Activated CD4-positive, alpha-beta memory T cell treated with anti-CD3 and anti-CD28 coated beads, Interleukin-2, amount 10 ng/mL, durations not matched to agents 7 days and 5 days (primary cell): Measurements from ENCODE around the gene NANOS3. TPM values are rescaled to one million over a fixed set of nuclear protein-coding genes. Genes with fewer than 3 reads are reported as not detected.
A peak's percentile ranks its signal among the peaks of the same experiment; 100 is the strongest.
"Not testable (repeated sequence)": the region's sequence is repeated elsewhere in the genome, so short reads cannot be mapped to it uniquely, and the experiment has no call there.

ENCODE experiments used
- CTCF ChIA-PET: fragments of 350-600 bp; sonication (Branson Sonifier 250); formaldehyde crosslinking; loops from one replicate; lab custom pipeline; 2021; ENCODE audit warnings: antibody characterized with exemption, inconsistent platforms; lab: Charles Lee
- POLR2A ChIA-PET: fragments of 350-600 bp; sonication (Branson Sonifier 250); formaldehyde crosslinking; loops from one replicate; lab custom pipeline; 2021; ENCODE audit warnings: antibody characterized with exemption; lab: Charles Lee
- DNase-seq: peaks from one replicate; pipeline ENCODE4 v3.0.0-alpha.2; 2020
- H3K27ac Mint-ChIP-seq: one replicate; pipeline ENCODE4 v1.8.0; 2021; ENCODE audit warnings: mild to moderate bottlenecking, mixed read lengths
- H3K27me3 Mint-ChIP-seq: one replicate; pipeline ENCODE4 v1.8.0; 2021; ENCODE audit warnings: mixed read lengths
- H3K36me3 Mint-ChIP-seq: one replicate; pipeline ENCODE4 v1.8.0; 2021; ENCODE audit warnings: low read depth, mixed read lengths
- H3K4me1 Mint-ChIP-seq: one replicate; pipeline ENCODE4 v1.8.0; 2021; ENCODE audit warnings: mixed read lengths
- H3K4me3 Mint-ChIP-seq: one replicate; pipeline ENCODE4 v1.8.0; 2021; ENCODE audit warnings: mild to moderate bottlenecking, mixed read lengths
- H3K9me3 Mint-ChIP-seq: one replicate; pipeline ENCODE4 v1.8.0; 2021; ENCODE audit warnings: mixed read lengths
- total RNA-seq, 2 experiments: library from RNA; stranded (reverse); gene quantifications; one replicate each; pipeline ENCODE4 v1.2.3, GENCODE V29; 2021

NANOS3 gene
- total RNA-seq, 2 experiments from 2014 or later, result 0.65 to 0.95 TPM

DNA sequence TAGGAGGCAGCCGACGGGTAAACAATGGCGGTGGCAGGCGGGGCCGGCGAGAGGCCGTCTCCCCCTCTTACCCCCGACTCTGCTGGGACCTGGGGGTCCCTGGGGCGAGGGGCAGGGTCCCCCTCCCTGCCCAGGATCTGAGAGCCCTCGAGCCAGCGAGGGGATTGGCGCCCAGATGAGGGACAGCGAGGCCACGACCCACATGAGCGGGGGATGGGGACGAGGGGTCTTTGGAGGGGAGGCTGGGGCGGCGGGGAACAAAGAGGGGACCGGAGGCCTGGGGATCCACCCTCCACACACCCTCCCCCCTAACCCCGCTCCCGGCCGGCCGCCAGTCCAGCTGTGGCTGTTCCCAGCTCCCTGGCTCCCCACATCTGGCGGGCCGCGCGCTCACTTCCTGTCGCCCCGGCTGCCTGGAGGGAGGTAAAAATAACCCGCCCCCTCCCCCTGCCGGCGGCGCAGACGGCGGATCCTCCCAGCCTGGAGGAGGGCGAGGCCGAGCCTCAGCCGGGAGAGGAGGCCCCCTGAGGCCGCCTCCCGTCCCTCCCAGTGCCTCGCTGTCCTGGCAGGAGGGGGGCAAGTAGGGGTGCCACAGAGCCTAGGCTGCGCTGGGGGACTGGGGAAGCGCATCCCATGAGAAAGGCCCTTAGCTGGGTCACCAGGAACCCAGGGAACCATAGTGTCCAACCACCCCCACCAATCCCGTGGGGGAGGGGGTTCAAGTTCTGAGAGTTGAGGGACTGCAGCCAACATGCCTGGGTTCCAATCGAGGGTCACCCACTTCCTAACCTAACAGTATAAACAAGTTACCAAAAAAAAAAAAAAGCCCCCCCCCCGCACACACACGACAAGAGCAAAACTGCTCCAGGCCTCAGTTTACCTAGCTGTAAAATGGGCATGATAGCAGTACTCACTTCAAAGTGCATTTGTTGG is 29.3 kb upstream of the NANOS3 start:
- POLR2A ChIA-PET, result interaction anchor here (0.6 to 3.3 kb wide), 14 partner anchors 9 to 159 kb away, joined by 3 to 73 read pairs (median 10); partner anchors contain the start of genes C19orf53, RFX1 and ZSWIM4
- Mint-ChIP-seq H3K27ac (peak overlapping the region; percentile 99), H3K27me3 (no peaks in the 10 kb centered on the region), H3K4me1 (peaks cover 59% of the 10 kb centered on the region), H3K9me3 (no peaks in the 10 kb centered on the region), H3K36me3 (no peaks in the 10 kb centered on the region), H3K4me3 (peak overlapping the region; percentile 80)
- CTCF ChIA-PET, result interaction anchor here (0.6 to 2.5 kb wide), 6 partner anchors 8 to 60 kb away, joined by 3 to 22 read pairs (median 3); no protein-coding TSS in a partner anchor
- peak; percentile 87 for DNase-seq

DNA sequence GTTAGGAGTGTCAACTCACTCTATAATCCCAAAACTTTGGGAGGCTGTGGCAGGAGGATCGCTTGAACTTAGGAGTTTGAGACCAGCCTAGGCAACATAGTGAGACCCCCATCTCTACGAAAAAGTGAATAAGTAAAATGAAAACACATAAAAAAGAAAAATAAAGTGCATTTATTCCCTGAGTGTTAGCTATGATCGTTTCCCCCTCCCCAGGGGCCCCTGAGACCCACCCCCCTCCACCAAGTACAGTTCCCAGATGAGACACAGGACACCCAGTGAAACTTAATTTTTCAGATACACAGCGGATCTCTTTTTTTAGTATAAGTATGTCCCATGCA is 28.6 kb upstream of the NANOS3 start:
- no peaks in the 10 kb centered on the region for H3K9me3 Mint-ChIP-seq
- CTCF ChIA-PET, result interaction anchor here (0.6 to 2.5 kb wide), 4 partner anchors 9 to 13 kb away, joined by 3 to 22 read pairs (median 12); no protein-coding TSS in a partner anchor
- peaks cover 57% of the 10 kb centered on the region for H3K4me1 Mint-ChIP-seq
- POLR2A ChIA-PET, result interaction anchor here (0.6 to 3.3 kb wide), 9 partner anchors 9 to 117 kb away, joined by 3 to 73 read pairs (median 17); partner anchors contain the start of genes C19orf53 and ZSWIM4
- no peak overlapping the region for H3K27ac Mint-ChIP-seq
- DNase-seq, result no peak
- H3K36me3 Mint-ChIP-seq, result no peaks in the 10 kb centered on the region
- no peaks in the 10 kb centered on the region for H3K27me3 Mint-ChIP-seq
- no peak overlapping the region for H3K4me3 Mint-ChIP-seq

DNA sequence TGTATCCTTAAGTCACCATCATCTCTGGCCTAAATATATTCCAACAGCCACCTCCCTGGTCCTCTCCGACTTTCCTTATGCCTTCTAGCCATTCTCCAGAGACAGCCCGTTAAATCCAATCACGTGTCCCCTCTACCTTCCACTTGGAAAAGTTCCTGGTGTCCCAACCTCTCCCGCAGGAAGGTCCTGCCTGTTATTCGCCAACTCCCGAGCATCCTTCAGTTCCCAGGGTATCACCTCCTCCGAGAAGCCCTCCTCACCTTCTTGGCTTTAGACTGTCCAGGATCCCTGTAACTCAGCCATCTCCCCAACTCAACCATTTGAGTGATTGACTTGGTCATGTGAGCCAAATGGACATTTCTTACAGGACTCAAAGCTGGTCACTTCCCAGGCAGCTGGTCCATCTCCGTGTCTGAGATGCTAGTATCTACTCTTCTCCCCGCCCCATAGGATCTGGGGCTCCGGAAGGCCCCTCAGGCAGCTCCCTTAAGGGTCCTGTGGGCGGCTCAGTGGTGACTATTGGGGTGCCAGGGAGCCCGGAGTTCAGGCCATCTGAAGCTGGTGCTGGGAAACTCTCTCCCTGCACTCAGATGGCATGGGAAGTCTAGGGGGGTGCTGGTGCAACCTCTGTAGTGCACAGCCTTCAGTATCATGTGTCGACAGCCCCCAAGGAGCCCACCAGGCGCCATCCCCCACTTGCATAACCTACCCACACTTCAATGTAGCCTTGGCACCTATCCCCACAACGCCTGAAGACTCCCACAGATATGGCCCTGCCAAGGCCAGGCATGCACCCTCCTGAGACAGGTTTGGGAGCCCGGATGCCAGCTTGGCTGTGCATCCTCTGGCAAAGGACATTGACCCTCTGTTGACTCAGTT is 27.9 kb upstream of the NANOS3 start:
- POLR2A ChIA-PET, result interaction anchor here (0.6 to 3.3 kb wide), 7 partner anchors 10 to 117 kb away, joined by 3 to 73 read pairs (median 6); partner anchors contain the start of genes C19orf53 and ZSWIM4
- H3K27me3 Mint-ChIP-seq, result no peaks in the 10 kb centered on the region
- H3K36me3 Mint-ChIP-seq, result no peaks in the 10 kb centered on the region
- no peaks in the 10 kb centered on the region for H3K9me3 Mint-ChIP-seq
- CTCF ChIA-PET, result interaction anchor here (1.3 to 1.7 kb wide), 2 partner anchors 13 to 61 kb away, joined by 3 to 7 read pairs; no protein-coding TSS in a partner anchor
- H3K27ac Mint-ChIP-seq, result no peak overlapping the region
- peak overlapping the region; percentile 16 for H3K4me3 Mint-ChIP-seq
- H3K4me1 Mint-ChIP-seq, result peaks cover 51% of the 10 kb centered on the region
- no peak for DNase-seq

DNA sequence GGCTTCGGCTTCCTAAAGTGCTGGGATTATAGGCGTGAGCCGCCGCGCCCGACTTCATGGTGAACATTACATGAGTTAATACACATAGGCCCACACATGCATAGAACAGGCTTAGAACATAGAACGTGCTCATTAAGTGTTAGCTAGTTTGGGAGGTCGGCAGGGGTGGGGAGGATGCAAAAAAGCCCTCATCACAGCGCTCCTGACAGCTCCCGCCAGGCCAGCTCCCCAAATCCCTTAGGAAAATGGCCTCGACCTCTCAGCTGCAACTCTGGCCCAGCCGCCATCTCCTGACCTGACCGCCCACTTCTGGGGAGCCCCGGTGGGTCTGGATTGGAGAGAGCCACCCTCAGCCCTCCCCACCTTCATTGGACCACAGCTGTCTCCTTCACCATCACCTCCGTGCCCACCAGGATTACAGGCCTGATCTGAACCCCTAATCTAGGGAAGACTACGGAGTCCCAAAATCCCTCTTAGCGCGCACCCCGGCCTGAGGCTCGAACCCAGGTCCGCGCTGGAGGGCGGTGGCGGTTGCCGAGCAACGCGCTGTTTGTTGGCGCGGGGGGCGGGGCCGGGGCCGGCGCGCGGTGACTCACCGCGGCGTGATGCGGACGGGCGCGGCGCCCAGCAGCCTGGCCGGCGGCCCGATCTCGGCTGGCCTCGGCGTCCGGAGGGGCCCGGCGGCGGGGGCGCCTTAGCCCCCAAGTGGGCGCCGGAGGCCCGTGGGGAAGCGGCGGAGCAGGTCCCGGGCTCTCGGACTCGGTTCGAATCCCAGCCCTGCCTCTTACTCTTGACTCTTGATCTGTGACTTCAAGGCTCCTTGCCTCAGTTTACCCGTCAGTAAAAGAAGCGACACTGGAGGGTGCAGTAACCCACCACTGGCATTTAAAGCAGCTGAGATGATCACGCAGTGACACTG is 26.7 kb upstream of the NANOS3 start:
- peak; percentile 78 for DNase-seq
- no peaks in the 10 kb centered on the region for H3K27me3 Mint-ChIP-seq
- ChIA-PET CTCF (interaction anchor here (1.3 to 1.7 kb wide), 2 partner anchors 12 to 62 kb away, joined by 3 to 7 read pairs; no protein-coding TSS in a partner anchor), POLR2A (interaction anchor here (0.7 to 2.5 kb wide), 8 partner anchors 10 to 76 kb away, joined by 3 to 13 read pairs (median 6); partner anchors contain the start of genes C19orf53 and ZSWIM4)
- H3K4me1 Mint-ChIP-seq, result peaks cover 40% of the 10 kb centered on the region
- H3K36me3 Mint-ChIP-seq, result no peaks in the 10 kb centered on the region
- H3K27ac Mint-ChIP-seq, result peak overlapping the region; percentile 74
- H3K4me3 Mint-ChIP-seq, result peak overlapping the region; percentile 68
- H3K9me3 Mint-ChIP-seq, result no peaks in the 10 kb centered on the region

DNA sequence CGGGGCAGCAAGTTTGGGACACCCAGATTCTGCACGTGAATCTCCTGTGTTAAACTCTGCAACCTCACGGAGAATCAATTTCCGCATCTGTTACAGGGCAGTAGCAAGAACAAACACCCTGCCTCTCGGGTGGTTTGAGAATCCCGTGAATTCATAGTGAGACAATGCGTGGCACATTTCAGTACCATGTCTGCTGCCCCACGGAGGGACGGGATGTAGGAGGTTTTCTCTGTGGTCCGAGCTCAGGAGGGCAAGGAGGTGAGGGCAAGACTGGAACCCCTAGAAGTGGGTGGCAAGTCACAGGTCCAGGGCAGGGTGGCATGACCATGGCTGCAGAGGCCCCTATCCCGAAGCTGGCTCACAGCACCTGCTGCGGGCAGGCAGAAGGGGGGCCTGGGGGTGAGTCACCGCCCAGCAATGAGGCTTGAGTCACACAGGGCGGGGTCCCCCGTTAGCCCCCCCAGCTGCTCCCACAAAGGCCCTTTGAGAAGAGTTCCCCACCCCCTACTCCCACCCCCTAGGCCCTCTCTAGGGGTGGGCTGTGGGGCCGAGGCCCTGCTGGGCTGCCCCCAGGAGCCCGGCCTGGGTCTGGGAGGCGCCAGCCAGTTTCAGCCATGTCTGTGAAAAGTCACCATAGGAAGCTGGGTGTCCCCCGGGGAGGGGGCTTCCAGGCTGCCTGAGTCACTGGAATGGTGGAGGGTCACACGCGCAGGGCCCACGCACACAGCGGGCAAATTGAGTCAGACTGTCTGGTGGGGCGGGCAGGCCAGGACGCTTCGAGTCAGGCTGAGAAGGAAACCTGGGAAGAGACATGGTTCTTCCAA is 25.8 kb upstream of the NANOS3 start:
- no peaks in the 10 kb centered on the region for H3K27me3 Mint-ChIP-seq
- POLR2A ChIA-PET, result interaction anchor here (0.7 to 2.5 kb wide), 5 partner anchors 10 to 63 kb away, joined by 3 to 9 read pairs (median 5); no protein-coding TSS in a partner anchor
- peak; percentile 48 for DNase-seq
- H3K4me3 Mint-ChIP-seq, result peak overlapping the region; percentile 68
- CTCF ChIA-PET, result interaction anchor here (0.9 to 3.4 kb wide), 2 partner anchors 11 to 76 kb away, joined by 3 to 21 read pairs; partner anchors contain the start of gene C19orf53
- H3K9me3 Mint-ChIP-seq, result no peaks in the 10 kb centered on the region
- H3K36me3 Mint-ChIP-seq, result no peaks in the 10 kb centered on the region
- peaks cover 36% of the 10 kb centered on the region for H3K4me1 Mint-ChIP-seq
- peak overlapping the region; percentile 74 for H3K27ac Mint-ChIP-seq

DNA sequence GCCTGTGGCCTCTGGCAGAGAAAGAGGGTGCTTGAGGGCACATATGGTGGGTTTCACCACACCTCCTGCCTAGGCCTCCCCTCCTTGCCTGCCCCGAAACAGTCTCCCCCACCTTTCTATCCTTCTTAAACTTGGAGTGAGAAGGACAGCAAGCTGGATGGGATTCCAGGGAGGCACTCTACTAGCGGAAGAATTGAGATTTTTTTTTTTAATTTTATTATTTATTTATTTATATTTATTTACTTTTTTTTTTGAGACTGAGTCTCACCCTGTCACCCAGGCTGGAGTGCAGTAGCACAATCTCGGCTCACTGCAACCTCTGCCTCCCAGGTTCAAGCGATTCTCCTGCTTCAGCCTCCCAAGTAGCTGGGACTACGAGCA is 25.2 kb upstream of the NANOS3 start:
- POLR2A ChIA-PET, result interaction anchor here (0.9 to 2.8 kb wide), 4 partner anchors 10 to 104 kb away, joined by 4 to 12 read pairs (median 6); a partner anchor contains a TSS
- not testable (repeated sequence) for H3K27ac Mint-ChIP-seq

DNA sequence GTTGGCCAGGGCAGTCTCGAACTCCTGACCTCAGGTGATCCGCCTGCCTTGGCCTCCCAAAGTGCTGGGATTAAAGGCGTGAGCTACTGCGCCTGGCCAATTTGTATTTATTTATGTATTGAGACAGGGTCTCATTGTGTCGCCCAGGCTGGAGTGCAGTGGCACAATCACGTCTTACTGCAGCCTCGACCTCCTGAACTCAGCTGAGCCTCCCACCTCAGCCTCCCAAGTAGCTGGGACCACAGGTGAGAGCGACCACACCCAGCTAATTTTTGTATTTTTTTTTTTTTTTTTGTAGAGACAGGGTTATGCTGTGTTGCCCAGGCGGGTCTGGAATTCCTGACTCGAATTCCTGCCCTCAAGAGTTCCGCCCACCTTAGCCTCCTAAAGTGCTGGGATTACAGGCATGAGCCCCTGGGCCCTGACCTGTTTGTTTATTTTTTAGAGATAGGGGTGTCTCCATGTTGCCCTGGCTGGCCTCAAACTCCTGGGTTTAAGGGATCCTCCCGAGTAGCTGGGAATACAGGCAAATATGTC is 24.7 kb upstream of the NANOS3 start:
- ChIA-PET POLR2A (interaction anchor here (0.8 to 2.8 kb wide), 4 partner anchors 10 to 104 kb away, joined by 4 to 12 read pairs (median 6); a partner anchor contains a TSS), CTCF (interaction anchor here (0.7 to 3.4 kb wide), 5 partner anchors 10 to 261 kb away, joined by 3 to 21 read pairs (median 3); partner anchors contain the start of gene C19orf53)
- H3K4me1 Mint-ChIP-seq, result peaks cover 27% of the 10 kb centered on the region
- H3K27ac Mint-ChIP-seq, H3K36me3 Mint-ChIP-seq, H3K9me3 Mint-ChIP-seq, DNase-seq, H3K27me3 Mint-ChIP-seq, H3K4me3 Mint-ChIP-seq: not testable (repeated sequence)

More for the DNA sequence above, 25.2 kb upstream of the NANOS3 start:
- not testable (repeated sequence) for H3K4me3 Mint-ChIP-seq, H3K9me3 Mint-ChIP-seq, DNase-seq, H3K27me3 Mint-ChIP-seq, H3K36me3 Mint-ChIP-seq
- peaks cover 30% of the 10 kb centered on the region for H3K4me1 Mint-ChIP-seq
- CTCF ChIA-PET, result interaction anchor here (0.7 to 3.4 kb wide), 4 partner anchors 10 to 262 kb away, joined by 3 to 21 read pairs (median 3); partner anchors contain the start of gene C19orf53

DNA sequence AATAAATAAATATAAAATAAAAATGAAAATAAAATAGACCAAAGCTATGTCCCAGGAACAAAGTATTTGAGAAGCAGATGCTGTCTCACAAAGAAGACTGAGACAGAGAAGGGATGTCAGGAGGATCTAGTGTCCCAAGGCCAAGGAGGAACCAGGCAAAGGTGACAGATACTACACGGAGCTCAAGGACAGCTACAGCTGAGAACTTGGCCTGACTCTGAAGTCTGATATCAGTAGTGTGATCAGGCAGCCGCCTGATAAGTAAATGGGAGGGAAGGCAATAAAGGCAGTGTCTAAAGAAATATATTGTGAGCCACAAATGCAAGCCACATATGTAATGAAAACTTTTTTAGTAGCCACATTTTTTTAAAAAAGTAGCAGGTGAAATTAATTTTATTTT is 20.4 kb upstream of the NANOS3 start:
- H3K9me3 Mint-ChIP-seq, result no peaks in the 10 kb centered on the region
- no peaks in the 10 kb centered on the region for H3K36me3 Mint-ChIP-seq
- no peak overlapping the region for H3K27ac Mint-ChIP-seq
- CTCF ChIA-PET, result no interaction called here
- DNase-seq, result no peak
- no peak overlapping the region for H3K4me3 Mint-ChIP-seq
- peaks cover 22% of the 10 kb centered on the region for H3K4me1 Mint-ChIP-seq
- POLR2A ChIA-PET, result interaction anchor here (1.6 kb wide), 1 partner anchor 20 kb away, joined by 3 read pairs; no protein-coding TSS in a partner anchor
- peaks cover 1% of the 10 kb centered on the region for H3K27me3 Mint-ChIP-seq

DNA sequence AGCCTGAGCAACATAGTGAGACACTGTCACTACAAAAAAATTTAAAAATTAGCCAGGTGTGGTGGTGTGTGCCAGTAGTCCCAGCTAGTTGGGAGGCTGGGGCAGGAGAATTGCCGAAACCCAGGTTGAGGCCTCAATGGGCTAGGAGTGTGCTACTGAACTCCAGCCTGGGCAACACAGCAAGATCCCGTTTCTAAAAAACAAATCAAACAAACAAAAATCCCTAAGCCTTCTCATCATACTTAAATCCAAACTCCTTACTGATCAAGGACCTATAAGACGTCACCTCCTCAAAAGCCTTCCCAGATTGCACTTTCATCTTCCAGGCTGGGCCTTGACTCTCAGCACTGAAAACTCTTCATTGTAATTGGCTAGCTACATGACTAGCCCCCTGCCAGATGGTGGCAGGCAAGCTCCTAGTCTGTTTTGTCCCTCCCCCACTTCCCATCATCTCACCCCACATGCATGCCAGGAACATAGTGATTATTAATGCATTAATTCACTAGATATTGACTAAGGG is 17.5 kb upstream of the NANOS3 start:
- CTCF ChIA-PET, result interaction anchor here (0.5 to 6.1 kb wide), 7 partner anchors 11 to 128 kb away, joined by 3 to 190 read pairs (median 3); no protein-coding TSS in a partner anchor
- Mint-ChIP-seq H3K9me3 (no peaks in the 10 kb centered on the region), H3K27me3 (peaks cover 13% of the 10 kb centered on the region), H3K4me3 (no peak overlapping the region), H3K27ac (no peak overlapping the region), H3K36me3 (no peaks in the 10 kb centered on the region), H3K4me1 (peaks cover 43% of the 10 kb centered on the region)
- no peak for DNase-seq
- POLR2A ChIA-PET, result interaction anchor here (1.1 to 5.4 kb wide), 4 partner anchors 12 to 74 kb away, joined by 3 to 66 read pairs (median 6); no protein-coding TSS in a partner anchor
